GM12878 (cell line): ENCODE data around the gene TSSK3. TPM values are rescaled to one million over a fixed set of nuclear protein-coding genes. Genes with fewer than 3 reads are reported as not detected.

ENCODE experiments used
- ATAC-seq: fragments of 200-7000 bp; cut with Tn5 transposase; 3 replicates; pipeline ENCODE4 v1.9.1; 2020; ENCODE audit warnings: mild to moderate bottlenecking, moderate library complexity
- BruUV-seq: library from RNA; stranded (reverse); fragments of 400-500 nt; replicated peaks from 2 replicates; lab custom pipeline; 2021; lab: Mats Ljungman, UMichigan
- CTCF ChIA-PET: fragments of 300-600 bp; sonication (Branson Sonifier 250); formaldehyde crosslinking; extraction: SDS; loops from one replicate; lab custom pipeline; 2021; ENCODE audit warnings: inconsistent platforms; lab: Yijun Ruan, JAX
- POLR2A ChIA-PET: fragments of 350-600 bp; formaldehyde crosslinking; extraction: SDS; loops from one replicate; lab custom pipeline; 2021; ENCODE audit warnings: inconsistent platforms; lab: Charles Lee
- RAD21 ChIA-PET: fragments of 300-600 bp; sonication (Branson Sonifier 250); formaldehyde crosslinking; loops from one replicate; lab custom pipeline; 2023; ENCODE audit warnings: antibody characterized with exemption; ENCODE audit not compliant: unreplicated experiment; lab: Charles Lee
- SMC1A ChIA-PET: fragments of 300-600 bp; sonication (Branson Sonifier 250); formaldehyde crosslinking; loops from one replicate; lab custom pipeline; 2023; ENCODE audit not compliant: unreplicated experiment, uncharacterized antibody; lab: Charles Lee
- DNase-seq: peaks from one replicate; pipeline ENCODE4 v3.0.0-alpha.2; 2011; ENCODE audit warnings: low read depth, low spot score
- FAIRE-seq: peaks from 3 replicates; lab custom pipeline; 2011; peaks lifted over from hg19 to GRCh38; lab: Jason Lieb, UNC
- H2AFZ ChIP-seq: 2 replicates; pipeline ENCODE4 v1.6.0; 2011; ENCODE audit warnings: low read depth, low read length, control low read depth; ENCODE audit not compliant: control insufficient read depth
- H3K27ac ChIP-seq: 2 replicates; pipeline ENCODE4 v1.5.1; 2011; ENCODE audit warnings: control low read depth; ENCODE audit not compliant: control insufficient read depth, insufficient read depth
- H3K27me3 ChIP-seq, 2 experiments: replicated peaks in 1 of 2; 2 replicates each; pipeline versions ENCODE4 v1.6.0 to v1.6.1; 2011; ENCODE audit warnings: low read length in 1 of 2; ENCODE audit not compliant: control insufficient read depth in 2 of 2, insufficient read depth in 2 of 2
- H3K36me3 ChIP-seq, 2 experiments: 2 replicates each; pipeline ENCODE4 v1.5.1; 2011; ENCODE audit warnings: low read length in 1 of 2; ENCODE audit not compliant: control insufficient read depth in 2 of 2, insufficient read depth in 2 of 2
- H3K4me1 ChIP-seq: 2 replicates; pipeline ENCODE4 v1.6.1; 2011; ENCODE audit warnings: mild to moderate bottlenecking, low read length, moderate library complexity, mixed read lengths; ENCODE audit not compliant: control insufficient read depth, insufficient read depth
- H3K4me2 ChIP-seq: 2 replicates; pipeline ENCODE4 v1.6.0; 2011; ENCODE audit warnings: control low read depth; ENCODE audit not compliant: control insufficient read depth, insufficient read depth
- H3K4me3 ChIP-seq: fragments of 200-600 bp; sonication (generic); 2 replicates; pipeline ENCODE4 v1.5.1; 2016
- H3K79me2 ChIP-seq: 2 replicates; pipeline ENCODE4 v1.6.0; 2011; ENCODE audit warnings: low read length; ENCODE audit not compliant: control insufficient read depth, insufficient read depth
- H3K9ac ChIP-seq: 2 replicates; pipeline ENCODE4 v1.8.0; 2011; ENCODE audit warnings: low read length, control low read depth, mixed read lengths; ENCODE audit not compliant: control insufficient read depth, insufficient read depth
- H3K9me3 ChIP-seq: replicated peaks from 3 replicates; pipeline ENCODE4 v1.5.1; 2011; ENCODE audit warnings: mild to moderate bottlenecking, low read length; ENCODE audit not compliant: control insufficient read depth, insufficient read depth
- H4K20me1 ChIP-seq: 2 replicates; pipeline ENCODE4 v1.6.0; 2011; ENCODE audit not compliant: control insufficient read depth, insufficient read depth
- BHLHE40 ChIP-seq, 2 experiments: fragments of 450-650 bp in 1 of 2; IDR thresholded peaks; 2 replicates each; pipeline ENCODE4 v1.6.1; 2011 to 2017; ENCODE audit warnings: low read depth in 2 of 2, borderline replicate concordance in 1 of 2, improper control_type of control experiment in 1 of 2, low read length in 1 of 2, mild to moderate bottlenecking in 1 of 2
- BRCA1 ChIP-seq: IDR thresholded peaks from 2 replicates; pipeline ENCODE4 v1.6.1; 2011; ENCODE audit warnings: low read depth, low read length, improper control_type of control experiment
- CHD2 ChIP-seq: IDR thresholded peaks from 2 replicates; pipeline ENCODE4 v1.6.1; 2011; ENCODE audit warnings: low read depth, low read length, improper control_type of control experiment, borderline replicate concordance
- MTA3 ChIP-seq: IDR thresholded peaks from 2 replicates; pipeline ENCODE4 v1.6.1; 2012; ENCODE audit warnings: low read length, inconsistent platforms, borderline replicate concordance
- NR2C2 ChIP-seq: IDR thresholded peaks from 2 replicates; pipeline ENCODE4 v1.6.1; 2011; ENCODE audit warnings: borderline replicate concordance, low read depth; ENCODE audit not compliant: control insufficient read depth, insufficient read length
- SMAD1 ChIP-seq: fragments of 450-650 bp; IDR thresholded peaks from 2 replicates; pipeline ENCODE4 v1.6.1; 2018; ENCODE audit warnings: mild to moderate bottlenecking, low read depth; ENCODE audit not compliant: partially characterized antibody
- SPI1 ChIP-seq: IDR thresholded peaks from 2 replicates; pipeline ENCODE4 v1.6.1; 2011; ENCODE audit warnings: low read depth, mild to moderate bottlenecking, low read length, moderate library complexity, borderline replicate concordance; ENCODE audit not compliant: insufficient read depth
- SRF ChIP-seq, 2 experiments: IDR thresholded peaks; 2 replicates each; pipeline ENCODE4 v1.6.1; 2011; ENCODE audit warnings: low read depth in 2 of 2, low read length in 2 of 2, mild to moderate bottlenecking in 1 of 2, moderate library complexity in 1 of 2
- STAT1 ChIP-seq: fragments of 450-650 bp; conservative IDR thresholded peaks from 2 replicates; pipeline ENCODE4 v1.6.1; 2014; ENCODE audit warnings: antibody characterized with exemption, mild to moderate bottlenecking
- TCF7 ChIP-seq: IDR thresholded peaks from 2 replicates; pipeline ENCODE4 v1.6.1; 2014; ENCODE audit warnings: antibody characterized with exemption, borderline replicate concordance
- ZNF622 ChIP-seq: fragments of 450-650 bp; IDR thresholded peaks from 2 replicates; pipeline ENCODE4 v1.6.1; 2017; ENCODE audit warnings: mild to moderate bottlenecking, inconsistent platforms
- ZNF687 ChIP-seq: fragments of 450-650 bp; IDR thresholded peaks from 2 replicates; pipeline ENCODE4 v1.6.1; 2017; ENCODE audit warnings: mild to moderate bottlenecking, moderate library complexity
- WGBS: methylation state at CpG from one replicate; pipeline ENCODE4 v1.1.6; 2016; ENCODE audit warnings: low lambda C conversion rate; ENCODE audit not compliant: insufficient replicate concordance, insufficient coverage; ENCODE audit errors: missing lambda C conversion rate; 5-methylcytosine and 5-hydroxymethylcytosine counted together
- in situ Hi-C: fragments of 300-500 bp; cut with MboI; formaldehyde crosslinking; loops from 9 replicates; pipeline ENCODE4 v1.14.3; 2018; ENCODE audit warnings: mixed read lengths
- intact Hi-C: fragments of 100-400 bp; cut with micrococcal nuclease; formaldehyde crosslinking; loops from one replicate; pipeline ENCODE4 v1.14.2; 2022; ENCODE audit not compliant: unreplicated experiment
- polyA plus RNA-seq, 11 experiments: library from polyadenylated mRNA; depleted of rRNA in 4 of 11; unstranded in 6 of 11; stranded (reverse) in 5 of 11; fragments of >200 nt; fragmentation: Nextera tagmentation in 4 of 11; fragmentation: Illumina TruSeq in 1 of 11; extraction: Ambion mirVana in 4 of 11; extraction: Trizol in 1 of 11; gene quantifications; 1 replicate in 1 of 11; 2 replicates in 10 of 11; pipeline versions ENCODE4 v1.2.1 to v1.2.3, GENCODE V29; 2011 to 2016; ENCODE audit warnings: inconsistent platforms in 2 of 11, missing spikeins in 2 of 11, low read depth in 1 of 11
- total RNA-seq, 4 experiments: library from RNA; depleted of rRNA in 3 of 4; stranded (reverse); fragments of >200 nt in 3 of 4; fragmentation: Illumina TruSeq in 1 of 4; extraction: Trizol in 1 of 4; gene quantifications; 2 replicates each; pipeline versions ENCODE4 v1.2.1 to v1.2.3, GENCODE V29; 2013 to 2021
- TF ChIP-seq, protein P1 (sequence below): fragments of 150-350 bp; IDR thresholded peaks from 2 replicates; pipeline ENCODE4 v1.6.1; 2016; ENCODE audit warnings: low read depth, low read length

The TSSK3 gene
- total and polyA plus RNA-seq, 10 of the 15 experiments (the other 5 are each of a cell fraction or from before 2014, with no cell fraction given), result 0.42 to 0.82 (median 0.60) TPM

DNA sequence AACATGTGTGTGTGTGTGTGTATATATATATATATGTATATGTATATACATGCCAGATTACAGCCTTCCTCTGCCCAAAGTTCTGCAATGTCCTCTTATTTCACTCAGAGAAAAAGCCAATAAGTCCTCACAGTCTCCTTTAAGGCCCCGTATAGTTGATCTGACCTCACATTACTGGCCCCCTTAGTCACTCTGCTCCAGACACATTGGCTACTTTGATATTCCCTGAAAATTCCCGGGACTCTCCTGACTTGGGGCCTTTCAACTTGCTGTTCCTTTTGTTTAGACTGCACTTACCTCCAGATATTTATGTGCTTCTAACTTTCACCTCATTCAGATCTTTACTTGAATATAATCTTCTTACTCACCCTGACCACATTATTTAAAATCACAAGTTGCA is 36.1 kb downstream of the TSSK3 start:
- DNase-seq (no peak), FAIRE-seq (no peak), ATAC-seq (no peak)
- Histone ChIP-seq H2AFZ (no peak overlapping the region), H3K79me2 (peaks cover 8% of the 10 kb centered on the region), H3K27me3 (no peaks in the 10 kb centered on the region), H3K36me3 (no peaks in the 10 kb centered on the region), H3K9me3 (no peaks in the 10 kb centered on the region; the same call in 2 of the 3 replicates), H4K20me1 (no peaks in the 10 kb centered on the region), H3K4me2 (no peak overlapping the region), H3K4me3 (no peak overlapping the region), H3K27ac (no peak overlapping the region), H3K9ac (no peak overlapping the region), H3K4me1 (no peaks in the 10 kb centered on the region)
- 5% methylated on average over 2 of the region's 2 CpGs for WGBS
- TF ChIP-seq STAT1 (no peak), SMAD1 (no peak), NR2C2 (no peak), BRCA1 (no peak), ZNF687 (no peak), SPI1 (no peak), CHD2 (no peak), SRF (IDR thresholded peaks at IDR 0.05; ENCODE audit: low read depth in 2 of 2, low read length in 2 of 2) (no peak), BHLHE40 (IDR thresholded peaks at IDR 0.05; ENCODE audit: borderline replicate concordance in 1 of 2, low read depth in 2 of 2, low read length in 1 of 2) (no peak), ZNF622 (no peak), MTA3 (no peak), TCF7 (no peak)
- TF ChIP-seq, protein P1, sequence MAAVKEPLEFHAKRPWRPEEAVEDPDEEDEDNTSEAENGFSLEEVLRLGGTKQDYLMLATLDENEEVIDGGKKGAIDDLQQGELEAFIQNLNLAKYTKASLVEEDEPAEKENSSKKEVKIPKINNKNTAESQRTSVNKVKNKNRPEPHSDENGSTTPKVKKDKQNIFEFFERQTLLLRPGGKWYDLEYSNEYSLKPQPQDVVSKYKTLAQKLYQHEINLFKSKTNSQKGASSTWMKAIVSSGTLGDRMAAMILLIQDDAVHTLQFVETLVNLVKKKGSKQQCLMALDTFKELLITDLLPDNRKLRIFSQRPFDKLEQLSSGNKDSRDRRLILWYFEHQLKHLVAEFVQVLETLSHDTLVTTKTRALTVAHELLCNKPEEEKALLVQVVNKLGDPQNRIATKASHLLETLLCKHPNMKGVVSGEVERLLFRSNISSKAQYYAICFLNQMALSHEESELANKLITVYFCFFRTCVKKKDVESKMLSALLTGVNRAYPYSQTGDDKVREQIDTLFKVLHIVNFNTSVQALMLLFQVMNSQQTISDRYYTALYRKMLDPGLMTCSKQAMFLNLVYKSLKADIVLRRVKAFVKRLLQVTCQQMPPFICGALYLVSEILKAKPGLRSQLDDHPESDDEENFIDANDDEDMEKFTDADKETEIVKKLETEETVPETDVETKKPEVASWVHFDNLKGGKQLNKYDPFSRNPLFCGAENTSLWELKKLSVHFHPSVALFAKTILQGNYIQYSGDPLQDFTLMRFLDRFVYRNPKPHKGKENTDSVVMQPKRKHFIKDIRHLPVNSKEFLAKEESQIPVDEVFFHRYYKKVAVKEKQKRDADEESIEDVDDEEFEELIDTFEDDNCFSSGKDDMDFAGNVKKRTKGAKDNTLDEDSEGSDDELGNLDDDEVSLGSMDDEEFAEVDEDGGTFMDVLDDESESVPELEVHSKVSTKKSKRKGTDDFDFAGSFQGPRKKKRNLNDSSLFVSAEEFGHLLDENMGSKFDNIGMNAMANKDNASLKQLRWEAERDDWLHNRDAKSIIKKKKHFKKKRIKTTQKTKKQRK, result no peak
- in situ Hi-C loops, result no loop called here
- RAD21 ChIA-PET, result interaction anchor here (2.3 kb wide), 1 partner anchor 62 kb away, joined by 8 read pairs; the partner anchor contains the start of gene MARCKSL1
- SMC1A ChIA-PET, result interaction anchor here (0.7 to 1.9 kb wide), 3 partner anchors 13 to 65 kb away, joined by 3 to 4 read pairs (median 3); no protein-coding TSS in a partner anchor
- BruUV-seq, result no TSS peak
- CTCF ChIA-PET, result interaction anchor here (0.9 to 7.4 kb wide), 6 partner anchors 10 to 183 kb away, joined by 3 to 87 read pairs (median 10); partner anchors contain the start of gene FAM167B
- intact Hi-C loops, result no loop called here
- POLR2A ChIA-PET, result interaction anchor here (0.6 to 1.2 kb wide), 2 partner anchors 20 to 61 kb away, joined by 3 read pairs; no protein-coding TSS in a partner anchor
